Glutamatergic neuron (in vitro differentiated cells): ENCODE results near the gene PAX3. TPM values are rescaled to one million over a fixed set of nuclear protein-coding genes. Genes with fewer than 3 reads are reported as not detected.
A peak's percentile ranks its signal among the peaks of the same experiment; 100 is the strongest.

Source experiments
- DNase-seq: peaks from one replicate; pipeline ENCODE4 v3.0.0; 2022
- H3K27ac Mint-ChIP-seq: one replicate; pipeline ENCODE4 v1.8.0; 2020; ENCODE audit warnings: mild to moderate bottlenecking, mixed read lengths, inconsistent platforms; ENCODE audit not compliant: unreplicated experiment
- H3K27me3 Mint-ChIP-seq: one replicate; pipeline ENCODE4 v1.8.0; 2020; ENCODE audit warnings: mild to moderate bottlenecking, moderate library complexity, mixed read lengths, inconsistent platforms; ENCODE audit not compliant: unreplicated experiment
- H3K36me3 Mint-ChIP-seq: one replicate; pipeline ENCODE4 v1.8.0; 2020; ENCODE audit warnings: mild to moderate bottlenecking, mixed read lengths, inconsistent platforms; ENCODE audit not compliant: unreplicated experiment
- H3K4me1 Mint-ChIP-seq: one replicate; pipeline ENCODE4 v1.8.0; 2020; ENCODE audit warnings: mild to moderate bottlenecking, low read depth, mixed read lengths, inconsistent platforms; ENCODE audit not compliant: unreplicated experiment
- H3K4me3 Mint-ChIP-seq: one replicate; pipeline ENCODE4 v1.8.0; 2020; ENCODE audit warnings: mild to moderate bottlenecking, mixed read lengths, inconsistent platforms; ENCODE audit not compliant: unreplicated experiment
- H3K9me3 Mint-ChIP-seq: one replicate; pipeline ENCODE4 v1.8.0; 2020; ENCODE audit warnings: mild to moderate bottlenecking, moderate library complexity, mixed read lengths, inconsistent platforms; ENCODE audit not compliant: unreplicated experiment
- total RNA-seq: library from RNA; stranded (reverse); fragmentation: NEBNext Ultra II Directional; extraction: Animal tissue kit (Norgen Biotek cat#: 25700); gene quantifications from one replicate; pipeline ENCODE4 v1.2.1, GENCODE V29; 2021; ENCODE audit not compliant: unreplicated experiment
- TF ChIP-seq, protein P1 (sequence below): fragments of 200-600 bp; sonication (generic); IDR thresholded peaks from one replicate; pipeline ENCODE4 v1.5.0; 2021; ENCODE audit not compliant: partially characterized antibody, unreplicated experiment

Gene PAX3
- total RNA-seq, 1 donor from 2014 or later, result 31.2 TPM

DNA sequence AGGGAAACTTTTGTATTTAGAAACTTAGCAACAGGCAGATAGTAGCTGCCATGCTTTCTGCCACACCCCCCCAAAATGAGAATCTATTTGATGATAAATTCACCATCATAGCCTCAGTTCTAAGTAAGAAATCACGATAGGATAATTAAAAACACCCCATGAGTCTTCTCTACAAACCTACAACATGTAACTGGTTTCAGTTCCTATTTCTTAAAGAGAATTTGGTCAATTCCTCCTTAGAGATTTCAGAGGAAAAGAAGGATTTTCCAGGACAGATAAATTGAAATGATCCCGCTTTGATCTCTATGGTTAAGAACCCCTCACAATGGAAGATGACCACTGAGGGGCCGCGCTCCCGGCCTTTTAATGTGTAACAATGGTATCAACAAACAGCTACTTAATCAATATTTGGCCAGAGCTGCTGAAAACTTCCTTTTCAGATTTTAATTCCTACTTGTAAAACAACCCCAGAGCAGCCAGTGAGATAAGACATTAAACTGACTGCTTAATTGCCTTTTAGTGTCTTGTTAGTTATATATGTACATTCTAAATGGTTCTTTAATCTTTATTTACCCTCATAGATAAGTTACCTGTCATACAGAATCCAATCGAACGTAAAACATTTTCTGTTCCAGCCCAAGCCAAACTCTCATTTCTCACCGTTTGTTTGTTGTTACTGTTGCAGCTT, 10.1 kb downstream of the PAX3 start:
- Mint-ChIP-seq H3K4me1 (peaks cover 27% of the 10 kb centered on the region), H3K4me3 (peak overlapping the region; percentile 76), H3K9me3 (peaks cover 9% of the 10 kb centered on the region), H3K36me3 (no peaks in the 10 kb centered on the region), H3K27me3 (peaks cover 26% of the 10 kb centered on the region), H3K27ac (no peak overlapping the region)
- TF ChIP-seq, protein P1, sequence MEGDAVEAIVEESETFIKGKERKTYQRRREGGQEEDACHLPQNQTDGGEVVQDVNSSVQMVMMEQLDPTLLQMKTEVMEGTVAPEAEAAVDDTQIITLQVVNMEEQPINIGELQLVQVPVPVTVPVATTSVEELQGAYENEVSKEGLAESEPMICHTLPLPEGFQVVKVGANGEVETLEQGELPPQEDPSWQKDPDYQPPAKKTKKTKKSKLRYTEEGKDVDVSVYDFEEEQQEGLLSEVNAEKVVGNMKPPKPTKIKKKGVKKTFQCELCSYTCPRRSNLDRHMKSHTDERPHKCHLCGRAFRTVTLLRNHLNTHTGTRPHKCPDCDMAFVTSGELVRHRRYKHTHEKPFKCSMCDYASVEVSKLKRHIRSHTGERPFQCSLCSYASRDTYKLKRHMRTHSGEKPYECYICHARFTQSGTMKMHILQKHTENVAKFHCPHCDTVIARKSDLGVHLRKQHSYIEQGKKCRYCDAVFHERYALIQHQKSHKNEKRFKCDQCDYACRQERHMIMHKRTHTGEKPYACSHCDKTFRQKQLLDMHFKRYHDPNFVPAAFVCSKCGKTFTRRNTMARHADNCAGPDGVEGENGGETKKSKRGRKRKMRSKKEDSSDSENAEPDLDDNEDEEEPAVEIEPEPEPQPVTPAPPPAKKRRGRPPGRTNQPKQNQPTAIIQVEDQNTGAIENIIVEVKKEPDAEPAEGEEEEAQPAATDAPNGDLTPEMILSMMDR, result no peak
- DNase-seq, result no peak

DNA sequence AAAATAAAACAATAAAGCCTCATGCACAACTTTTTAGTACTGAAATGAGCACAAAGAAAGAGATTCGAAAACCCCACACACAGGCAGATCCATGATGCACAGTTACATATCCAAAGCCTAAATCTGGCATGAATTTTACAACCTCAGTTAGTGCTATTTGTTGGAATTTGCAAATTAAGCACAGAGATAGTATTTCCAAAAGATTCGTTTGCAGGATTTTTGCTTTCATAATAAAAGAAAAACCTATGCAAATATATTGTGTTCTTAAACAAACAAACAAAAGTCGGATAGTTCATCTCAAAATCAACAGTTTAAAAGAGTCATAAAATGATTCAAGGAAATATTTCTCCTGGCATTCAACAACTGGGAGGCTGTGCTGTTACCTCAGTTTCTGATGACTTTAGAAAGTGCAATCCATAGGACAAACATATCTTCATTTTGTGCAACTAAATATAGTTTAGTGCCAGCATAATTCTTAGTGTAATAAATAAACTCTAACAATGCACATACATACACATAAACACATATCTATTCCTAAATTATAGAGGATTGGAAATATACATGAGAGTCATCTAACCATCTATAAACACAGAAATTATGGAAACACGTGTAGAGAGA, 10.8 kb downstream of the PAX3 start:
- H3K36me3 Mint-ChIP-seq, result no peaks in the 10 kb centered on the region
- peaks cover 8% of the 10 kb centered on the region for H3K9me3 Mint-ChIP-seq
- TF ChIP-seq, protein P1, result no peak
- H3K27ac Mint-ChIP-seq, result no peak overlapping the region
- no peak for DNase-seq
- no peak overlapping the region for H3K4me3 Mint-ChIP-seq
- peaks cover 27% of the 10 kb centered on the region for H3K4me1 Mint-ChIP-seq
- peaks cover 19% of the 10 kb centered on the region for H3K27me3 Mint-ChIP-seq

DNA sequence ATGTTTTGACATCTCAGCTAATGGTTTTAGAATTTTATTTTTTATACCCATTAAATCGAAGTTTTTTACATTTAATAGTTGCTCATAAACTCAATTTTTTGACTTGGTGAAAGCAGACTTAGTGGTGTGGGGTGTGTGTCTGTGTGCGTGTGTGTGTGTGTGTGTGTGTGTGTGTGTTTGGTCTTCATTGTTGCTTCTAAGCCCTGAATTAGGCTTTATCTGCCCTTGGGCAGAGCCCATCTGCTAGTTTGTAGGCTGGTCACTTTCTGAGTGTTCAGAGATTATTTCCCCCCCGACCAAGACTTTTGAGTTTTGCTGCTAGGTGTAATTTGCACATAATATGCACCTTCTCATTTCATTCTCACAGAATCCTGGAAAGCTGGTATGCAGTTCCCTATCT, 14.3 kb downstream of the PAX3 start:
- DNase-seq, result no peak
- peaks cover 12% of the 10 kb centered on the region for H3K27me3 Mint-ChIP-seq
- no peaks in the 10 kb centered on the region for H3K36me3 Mint-ChIP-seq
- H3K27ac Mint-ChIP-seq, result no peak overlapping the region
- H3K9me3 Mint-ChIP-seq, result peaks cover 5% of the 10 kb centered on the region
- H3K4me3 Mint-ChIP-seq, result no peak overlapping the region
- TF ChIP-seq, protein P1, result no peak
- H3K4me1 Mint-ChIP-seq, result peaks cover 18% of the 10 kb centered on the region

DNA sequence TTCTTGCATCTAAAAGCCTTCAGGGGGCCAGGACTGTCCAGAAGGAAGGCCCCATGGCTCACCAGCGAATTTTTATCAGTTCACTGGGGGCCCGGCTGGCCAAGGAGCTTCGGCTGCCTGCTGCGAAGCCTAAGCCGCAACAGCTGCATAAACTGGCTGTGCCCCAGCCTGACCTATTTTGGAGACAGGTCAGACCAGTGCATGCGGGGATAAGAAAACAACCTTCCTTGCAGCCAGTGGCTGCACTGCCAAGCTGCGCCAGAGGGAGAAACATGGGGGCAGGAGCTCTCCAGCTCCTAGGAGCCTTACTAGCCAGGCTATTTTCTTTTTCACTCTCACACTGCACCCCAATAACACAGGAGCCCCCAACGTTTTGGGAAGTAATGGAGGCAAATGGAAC, 15.2 kb downstream of the PAX3 start:
- TF ChIP-seq, protein P1, result peak; percentile 9
- Mint-ChIP-seq H3K36me3 (no peaks in the 10 kb centered on the region), H3K9me3 (peaks cover 2% of the 10 kb centered on the region), H3K4me3 (peak overlapping the region; percentile 28), H3K27ac (no peak overlapping the region), H3K27me3 (peaks cover 10% of the 10 kb centered on the region), H3K4me1 (peaks cover 13% of the 10 kb centered on the region)
- DNase-seq, result no peak

DNA sequence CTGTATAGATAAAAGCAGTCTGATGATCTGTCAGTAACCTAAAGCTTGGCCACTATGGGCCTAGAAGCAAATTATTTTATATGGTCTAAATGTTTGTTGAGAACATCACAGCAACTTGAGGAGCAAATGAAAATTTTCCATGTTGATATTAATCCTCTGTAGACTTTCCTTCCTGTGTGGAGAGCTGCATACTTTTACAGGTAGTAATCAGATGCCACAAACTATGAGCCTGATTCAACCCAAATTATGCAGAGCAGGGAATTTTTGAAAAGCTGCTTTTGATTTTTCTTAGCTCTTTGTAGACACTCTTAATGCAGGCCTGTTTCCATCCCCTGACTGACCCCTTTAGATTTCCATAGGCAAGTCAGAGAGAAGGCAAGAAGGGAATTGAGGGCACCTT, 17.3 kb downstream of the PAX3 start:
- TF ChIP-seq, protein P1, result no peak
- Mint-ChIP-seq H3K36me3 (no peaks in the 10 kb centered on the region), H3K4me3 (no peak overlapping the region), H3K27me3 (peaks cover 9% of the 10 kb centered on the region), H3K4me1 (peaks cover 10% of the 10 kb centered on the region), H3K27ac (no peak overlapping the region), H3K9me3 (no peaks in the 10 kb centered on the region)
- DNase-seq, result no peak
